ENCODE results near the gene GGA1. TPM values are rescaled to one million over a fixed set of nuclear protein-coding genes. Genes with fewer than 3 reads are reported as not detected.

Gene GGA1
- total and polyA plus RNA-seq, 10 of the 15 experiments (the other 5 are each of a cell fraction or from before 2014, with no cell fraction given) = 1.4 to 79.4 (median 44.4) TPM

DNA sequence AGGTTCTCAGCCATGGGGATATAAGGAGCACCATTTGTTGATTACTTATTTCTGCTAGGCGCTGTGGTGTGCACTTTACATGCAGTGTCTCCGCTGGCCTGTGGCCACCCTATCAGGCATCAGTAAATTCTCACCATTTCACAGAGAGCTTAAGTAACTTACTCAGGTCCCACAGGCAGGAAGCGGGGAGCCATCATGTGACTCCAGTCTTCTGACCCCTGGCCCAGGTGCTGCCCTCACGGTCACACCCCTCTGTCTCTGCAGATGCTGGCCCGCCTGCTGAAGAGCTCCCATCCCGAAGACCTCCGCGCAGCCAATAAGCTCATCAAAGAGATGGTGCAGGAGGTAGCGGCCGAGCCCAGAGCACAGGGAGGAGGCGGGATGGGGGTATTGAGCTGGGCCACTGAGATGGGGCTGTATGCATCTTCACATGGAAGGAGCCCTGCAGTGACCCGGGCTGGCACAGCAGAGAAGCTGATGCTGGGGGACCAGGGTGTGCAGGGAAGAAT lies 12.8 kb downstream of the GGA1 start:
- Histone ChIP-seq H3K36me3 (ENCODE audit: control insufficient read depth in 2 of 2, insufficient read depth in 2 of 2, low read length in 1 of 2) (peaks cover 25 to 28% of the 10 kb centered on the region in 2 experiments), H3K4me2 (ENCODE audit: control insufficient read depth, insufficient read depth) (no peak overlapping the region), H3K9ac (ENCODE audit: control insufficient read depth, insufficient read depth, low read length) (no peak overlapping the region), H2AFZ (ENCODE audit: control insufficient read depth, low read depth, low read length) (no peak overlapping the region), H3K27me3 (replicated peaks in 1 of 2; ENCODE audit: control insufficient read depth in 2 of 2, insufficient read depth in 2 of 2, low read length in 1 of 2) (no peaks in the 10 kb centered on the region), H4K20me1 (ENCODE audit: control insufficient read depth, insufficient read depth) (no peaks in the 10 kb centered on the region), H3K27ac (ENCODE audit: control insufficient read depth, insufficient read depth) (no peak overlapping the region), H3K4me3 (no peak overlapping the region), H3K9me3 (replicated peaks; ENCODE audit: control insufficient read depth, insufficient read depth, low read length) (no peaks in the 10 kb centered on the region), H3K79me2 (ENCODE audit: control insufficient read depth, insufficient read depth, low read length) (no peaks in the 10 kb centered on the region), H3K4me1 (ENCODE audit: control insufficient read depth, insufficient read depth, low read length) (peaks cover 17% of the 10 kb centered on the region)
- DNase-seq (ENCODE audit: low read depth, low spot score) (no peak), FAIRE-seq (no peak), ATAC-seq (no peak)
- ChIA-PET SMC1A (ENCODE audit: uncharacterized antibody, unreplicated experiment) (interaction anchor here (1.1 kb wide), 2 partner anchors 13 to 16 kb away, joined by 3 read pairs; partner anchors contain the start of gene GGA1), RAD21 (ENCODE audit: unreplicated experiment) (interaction anchor here (1.0 to 1.2 kb wide), 2 partner anchors 13 to 37 kb away, joined by 3 to 4 read pairs; partner anchors contain the start of genes GGA1 and PDXP), CTCF (interaction anchor here (12.9 to 14.9 kb wide), 2 partner anchors 19 to 59 kb away, joined by 167 to 275 read pairs; partner anchors contain the start of genes LGALS1, NOL12 and SH3BP1), POLR2A (interaction anchor here (0.5 kb wide), 1 partner anchor 264 kb away, joined by 4 read pairs; no protein-coding TSS in a partner anchor)
- no TSS peak for BruUV-seq (replicated peaks)
- in situ Hi-C loops (cut with MboI) (no loop called here), intact Hi-C loops (cut with micrococcal nuclease; ENCODE audit: unreplicated experiment) (no loop called here)
- WGBS (ENCODE audit: insufficient coverage, insufficient replicate concordance, low lambda C conversion rate, missing lambda C conversion rate) = 88% methylated on average over 12 of the region's 12 CpGs
- TF ChIP-seq TCF7 (IDR thresholded peaks at IDR 0.05; ENCODE audit: borderline replicate concordance) (no peak), SMAD1 (IDR thresholded peaks at IDR 0.05; ENCODE audit: low read depth, partially characterized antibody) (no peak), SMAD5 (IDR thresholded peaks at IDR 0.05; ENCODE audit: low read depth) (no peak), FOS (IDR thresholded peaks at IDR 0.05; ENCODE audit: borderline replicate concordance, extremely low read depth, insufficient read length) (no peak), MTA3 (IDR thresholded peaks at IDR 0.05; ENCODE audit: borderline replicate concordance, low read length) (no peak), FOXM1 (IDR thresholded peaks at IDR 0.05; ENCODE audit: low read depth, low read length) (no peak), PAX8 (IDR thresholded peaks at IDR 0.05) (no peak), RELA (IDR thresholded peaks at IDR 0.05; ENCODE audit: borderline replicate concordance, partially characterized antibody) (no peak)
- TF ChIP-seq, protein P1, sequence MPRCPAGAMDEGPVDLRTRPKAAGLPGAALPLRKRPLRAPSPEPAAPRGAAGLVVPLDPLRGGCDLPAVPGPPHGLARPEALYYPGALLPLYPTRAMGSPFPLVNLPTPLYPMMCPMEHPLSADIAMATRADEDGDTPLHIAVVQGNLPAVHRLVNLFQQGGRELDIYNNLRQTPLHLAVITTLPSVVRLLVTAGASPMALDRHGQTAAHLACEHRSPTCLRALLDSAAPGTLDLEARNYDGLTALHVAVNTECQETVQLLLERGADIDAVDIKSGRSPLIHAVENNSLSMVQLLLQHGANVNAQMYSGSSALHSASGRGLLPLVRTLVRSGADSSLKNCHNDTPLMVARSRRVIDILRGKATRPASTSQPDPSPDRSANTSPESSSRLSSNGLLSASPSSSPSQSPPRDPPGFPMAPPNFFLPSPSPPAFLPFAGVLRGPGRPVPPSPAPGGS (IDR thresholded peaks at IDR 0.05; ENCODE audit: borderline replicate concordance, insufficient read depth, low read depth, low read length, poor library complexity, severe bottlenecking) = no peak
- TF ChIP-seq, protein P2, sequence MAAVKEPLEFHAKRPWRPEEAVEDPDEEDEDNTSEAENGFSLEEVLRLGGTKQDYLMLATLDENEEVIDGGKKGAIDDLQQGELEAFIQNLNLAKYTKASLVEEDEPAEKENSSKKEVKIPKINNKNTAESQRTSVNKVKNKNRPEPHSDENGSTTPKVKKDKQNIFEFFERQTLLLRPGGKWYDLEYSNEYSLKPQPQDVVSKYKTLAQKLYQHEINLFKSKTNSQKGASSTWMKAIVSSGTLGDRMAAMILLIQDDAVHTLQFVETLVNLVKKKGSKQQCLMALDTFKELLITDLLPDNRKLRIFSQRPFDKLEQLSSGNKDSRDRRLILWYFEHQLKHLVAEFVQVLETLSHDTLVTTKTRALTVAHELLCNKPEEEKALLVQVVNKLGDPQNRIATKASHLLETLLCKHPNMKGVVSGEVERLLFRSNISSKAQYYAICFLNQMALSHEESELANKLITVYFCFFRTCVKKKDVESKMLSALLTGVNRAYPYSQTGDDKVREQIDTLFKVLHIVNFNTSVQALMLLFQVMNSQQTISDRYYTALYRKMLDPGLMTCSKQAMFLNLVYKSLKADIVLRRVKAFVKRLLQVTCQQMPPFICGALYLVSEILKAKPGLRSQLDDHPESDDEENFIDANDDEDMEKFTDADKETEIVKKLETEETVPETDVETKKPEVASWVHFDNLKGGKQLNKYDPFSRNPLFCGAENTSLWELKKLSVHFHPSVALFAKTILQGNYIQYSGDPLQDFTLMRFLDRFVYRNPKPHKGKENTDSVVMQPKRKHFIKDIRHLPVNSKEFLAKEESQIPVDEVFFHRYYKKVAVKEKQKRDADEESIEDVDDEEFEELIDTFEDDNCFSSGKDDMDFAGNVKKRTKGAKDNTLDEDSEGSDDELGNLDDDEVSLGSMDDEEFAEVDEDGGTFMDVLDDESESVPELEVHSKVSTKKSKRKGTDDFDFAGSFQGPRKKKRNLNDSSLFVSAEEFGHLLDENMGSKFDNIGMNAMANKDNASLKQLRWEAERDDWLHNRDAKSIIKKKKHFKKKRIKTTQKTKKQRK (IDR thresholded peaks at IDR 0.05; ENCODE audit: low read depth, low read length) = no peak
- TF ChIP-seq, protein P3, sequence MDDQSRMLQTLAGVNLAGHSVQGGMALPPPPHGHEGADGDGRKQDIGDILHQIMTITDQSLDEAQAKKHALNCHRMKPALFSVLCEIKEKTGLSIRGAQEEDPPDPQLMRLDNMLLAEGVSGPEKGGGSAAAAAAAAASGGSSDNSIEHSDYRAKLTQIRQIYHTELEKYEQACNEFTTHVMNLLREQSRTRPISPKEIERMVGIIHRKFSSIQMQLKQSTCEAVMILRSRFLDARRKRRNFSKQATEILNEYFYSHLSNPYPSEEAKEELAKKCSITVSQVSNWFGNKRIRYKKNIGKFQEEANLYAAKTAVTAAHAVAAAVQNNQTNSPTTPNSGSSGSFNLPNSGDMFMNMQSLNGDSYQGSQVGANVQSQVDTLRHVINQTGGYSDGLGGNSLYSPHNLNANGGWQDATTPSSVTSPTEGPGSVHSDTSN (IDR thresholded peaks at IDR 0.05; ENCODE audit: insufficient replicate concordance, low read depth, low read length) = no peak
- TF ChIP-seq, protein P4, sequence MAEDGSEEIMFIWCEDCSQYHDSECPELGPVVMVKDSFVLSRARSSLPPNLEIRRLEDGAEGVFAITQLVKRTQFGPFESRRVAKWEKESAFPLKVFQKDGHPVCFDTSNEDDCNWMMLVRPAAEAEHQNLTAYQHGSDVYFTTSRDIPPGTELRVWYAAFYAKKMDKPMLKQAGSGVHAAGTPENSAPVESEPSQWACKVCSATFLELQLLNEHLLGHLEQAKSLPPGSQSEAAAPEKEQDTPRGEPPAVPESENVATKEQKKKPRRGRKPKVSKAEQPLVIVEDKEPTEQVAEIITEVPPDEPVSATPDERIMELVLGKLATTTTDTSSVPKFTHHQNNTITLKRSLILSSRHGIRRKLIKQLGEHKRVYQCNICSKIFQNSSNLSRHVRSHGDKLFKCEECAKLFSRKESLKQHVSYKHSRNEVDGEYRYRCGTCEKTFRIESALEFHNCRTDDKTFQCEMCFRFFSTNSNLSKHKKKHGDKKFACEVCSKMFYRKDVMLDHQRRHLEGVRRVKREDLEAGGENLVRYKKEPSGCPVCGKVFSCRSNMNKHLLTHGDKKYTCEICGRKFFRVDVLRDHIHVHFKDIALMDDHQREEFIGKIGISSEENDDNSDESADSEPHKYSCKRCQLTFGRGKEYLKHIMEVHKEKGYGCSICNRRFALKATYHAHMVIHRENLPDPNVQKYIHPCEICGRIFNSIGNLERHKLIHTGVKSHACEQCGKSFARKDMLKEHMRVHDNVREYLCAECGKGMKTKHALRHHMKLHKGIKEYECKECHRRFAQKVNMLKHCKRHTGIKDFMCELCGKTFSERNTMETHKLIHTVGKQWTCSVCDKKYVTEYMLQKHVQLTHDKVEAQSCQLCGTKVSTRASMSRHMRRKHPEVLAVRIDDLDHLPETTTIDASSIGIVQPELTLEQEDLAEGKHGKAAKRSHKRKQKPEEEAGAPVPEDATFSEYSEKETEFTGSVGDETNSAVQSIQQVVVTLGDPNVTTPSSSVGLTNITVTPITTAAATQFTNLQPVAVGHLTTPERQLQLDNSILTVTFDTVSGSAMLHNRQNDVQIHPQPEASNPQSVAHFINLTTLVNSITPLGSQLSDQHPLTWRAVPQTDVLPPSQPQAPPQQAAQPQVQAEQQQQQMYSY (CRISPR knock-in tag; IDR thresholded peaks at IDR 0.05) = no peak

Data from GM12878 (cell line).